ENCODE measurements around the gene CRYZL1.

DNA sequence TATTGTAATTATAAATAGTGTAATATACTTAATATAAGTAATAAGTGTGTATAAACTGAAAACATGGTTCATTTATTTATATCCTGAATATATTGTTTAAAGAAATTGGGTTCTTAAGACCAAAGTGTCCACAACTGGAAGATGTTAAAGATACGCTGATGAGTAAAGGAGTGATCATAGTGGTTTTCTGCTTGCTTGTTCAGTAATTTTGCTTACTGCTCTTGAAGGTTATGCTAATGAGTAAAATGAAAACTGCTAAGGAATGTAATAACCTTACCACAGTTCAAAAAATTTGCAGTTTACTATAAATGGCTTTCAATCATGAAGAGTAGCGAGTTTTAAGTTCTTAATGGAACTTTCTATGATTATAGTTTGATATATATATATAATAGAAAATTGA lies 75.0 kb downstream of the CRYZL1 start:
- TF ChIP-seq, protein P1, sequence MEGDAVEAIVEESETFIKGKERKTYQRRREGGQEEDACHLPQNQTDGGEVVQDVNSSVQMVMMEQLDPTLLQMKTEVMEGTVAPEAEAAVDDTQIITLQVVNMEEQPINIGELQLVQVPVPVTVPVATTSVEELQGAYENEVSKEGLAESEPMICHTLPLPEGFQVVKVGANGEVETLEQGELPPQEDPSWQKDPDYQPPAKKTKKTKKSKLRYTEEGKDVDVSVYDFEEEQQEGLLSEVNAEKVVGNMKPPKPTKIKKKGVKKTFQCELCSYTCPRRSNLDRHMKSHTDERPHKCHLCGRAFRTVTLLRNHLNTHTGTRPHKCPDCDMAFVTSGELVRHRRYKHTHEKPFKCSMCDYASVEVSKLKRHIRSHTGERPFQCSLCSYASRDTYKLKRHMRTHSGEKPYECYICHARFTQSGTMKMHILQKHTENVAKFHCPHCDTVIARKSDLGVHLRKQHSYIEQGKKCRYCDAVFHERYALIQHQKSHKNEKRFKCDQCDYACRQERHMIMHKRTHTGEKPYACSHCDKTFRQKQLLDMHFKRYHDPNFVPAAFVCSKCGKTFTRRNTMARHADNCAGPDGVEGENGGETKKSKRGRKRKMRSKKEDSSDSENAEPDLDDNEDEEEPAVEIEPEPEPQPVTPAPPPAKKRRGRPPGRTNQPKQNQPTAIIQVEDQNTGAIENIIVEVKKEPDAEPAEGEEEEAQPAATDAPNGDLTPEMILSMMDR (IDR thresholded peaks at IDR 0.05 in 4 of 5, conservative IDR thresholded peaks at IDR 0.05 in 1 of 5): no peak
- TF ChIP-seq POLR2A (IDR thresholded peaks at IDR 0.05): no peak
